ENCODE results near the gene TMPRSS13.

The TMPRSS13 gene

GRCh38 chr11:117933475-117933874 is 4.3 kb upstream of the TMPRSS13 start:
- H3K27me3 ChIP-seq = peaks cover 12% of the 10 kb centered on the region
- H3K27ac ChIP-seq = no peak overlapping the region
- no peaks in the 10 kb centered on the region for H3K9me3 ChIP-seq
- no peaks in the 10 kb centered on the region for H3K36me3 ChIP-seq
- no peak for TF ChIP-seq CTCF (IDR thresholded peaks at IDR 0.05)
- no peak overlapping the region for H3K4me3 ChIP-seq (ENCODE audit: low read depth in 1 of 2, low read length in 1 of 2)
- H3K4me1 ChIP-seq (ENCODE audit: control insufficient read depth in 1 of 2, insufficient read depth in 1 of 2, low read depth in 1 of 2, low read length in 1 of 2) = no peaks in the 10 kb centered on the region

DNA sequence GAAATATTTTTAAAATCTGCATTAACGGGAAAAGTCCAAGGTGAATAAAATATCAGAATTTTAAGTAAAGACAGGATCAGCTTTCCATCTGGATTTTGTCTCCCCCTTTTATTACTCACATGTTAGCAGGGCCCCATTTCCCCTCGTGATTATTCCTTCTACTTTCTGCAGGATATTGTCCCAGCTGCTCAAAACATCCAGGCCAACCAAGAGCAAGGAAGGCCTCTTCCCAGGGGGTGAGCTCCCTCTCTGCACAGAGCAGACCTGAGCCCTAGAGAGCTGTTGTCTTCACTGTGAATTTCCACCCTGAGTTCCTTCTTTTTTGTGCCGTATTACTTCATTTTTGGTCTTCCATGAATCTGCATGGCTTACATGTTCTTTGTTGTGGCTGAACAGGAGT is 3.7 kb upstream of the TMPRSS13 start:
- TF ChIP-seq CTCF (IDR thresholded peaks at IDR 0.05) = no peak
- no peaks in the 10 kb centered on the region for H3K9me3 ChIP-seq
- no peak overlapping the region for H3K4me3 ChIP-seq (ENCODE audit: low read depth in 1 of 2, low read length in 1 of 2)
- no peak overlapping the region for H3K27ac ChIP-seq
- H3K27me3 ChIP-seq = peaks cover 12% of the 10 kb centered on the region
- H3K4me1 ChIP-seq (ENCODE audit: control insufficient read depth in 1 of 2, insufficient read depth in 1 of 2, low read depth in 1 of 2, low read length in 1 of 2) = no peaks in the 10 kb centered on the region
- H3K36me3 ChIP-seq = no peaks in the 10 kb centered on the region

DNA sequence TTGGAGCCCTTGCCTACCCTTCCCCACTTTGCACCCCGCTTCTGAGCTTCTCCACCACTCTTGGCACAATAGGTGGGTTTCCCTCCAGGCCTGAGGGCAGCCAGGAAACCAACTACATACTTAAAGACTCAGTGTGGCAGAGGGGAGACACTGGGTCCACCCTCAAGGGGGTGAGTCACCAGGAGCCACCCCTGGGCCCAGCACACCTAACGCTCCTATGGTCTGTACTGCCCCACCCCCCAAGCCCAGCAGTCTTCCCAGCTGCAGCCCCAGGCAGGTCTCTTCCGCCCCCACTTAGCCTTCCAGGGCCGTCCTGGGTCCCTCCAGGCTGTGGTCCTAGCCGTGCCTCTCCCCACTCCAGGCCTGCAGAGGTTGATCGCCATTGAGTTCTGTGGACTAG is 3.2 kb upstream of the TMPRSS13 start:
- no peak for TF ChIP-seq CTCF (IDR thresholded peaks at IDR 0.05)

GRCh38 chr11:117931971-117932370 is 2.8 kb upstream of the TMPRSS13 start:
- no peak for TF ChIP-seq CTCF (IDR thresholded peaks at IDR 0.05)
- Histone ChIP-seq H3K4me1 (ENCODE audit: control insufficient read depth in 1 of 2, insufficient read depth in 1 of 2, low read depth in 1 of 2, low read length in 1 of 2) (no peaks in the 10 kb centered on the region), H3K27me3 (peaks cover 12% of the 10 kb centered on the region), H3K27ac (no peak overlapping the region), H3K36me3 (no peaks in the 10 kb centered on the region), H3K9me3 (no peaks in the 10 kb centered on the region), H3K4me3 (ENCODE audit: low read depth in 1 of 2, low read length in 1 of 2) (no peak overlapping the region)

More for the DNA sequence above, 3.2 kb upstream of the TMPRSS13 start:
- Histone ChIP-seq H3K27ac (no peak overlapping the region), H3K4me1 (ENCODE audit: control insufficient read depth in 1 of 2, insufficient read depth in 1 of 2, low read depth in 1 of 2, low read length in 1 of 2) (no peaks in the 10 kb centered on the region), H3K9me3 (no peaks in the 10 kb centered on the region), H3K4me3 (ENCODE audit: low read depth in 1 of 2, low read length in 1 of 2) (no peak overlapping the region), H3K27me3 (peaks cover 12% of the 10 kb centered on the region), H3K36me3 (no peaks in the 10 kb centered on the region)

GRCh38 chr11:117931331-117931950 is 2.2 kb upstream of the TMPRSS13 start:
- no peaks in the 10 kb centered on the region for H3K36me3 ChIP-seq
- H3K4me1 ChIP-seq (ENCODE audit: control insufficient read depth in 1 of 2, insufficient read depth in 1 of 2, low read depth in 1 of 2, low read length in 1 of 2) = no peaks in the 10 kb centered on the region
- H3K27ac ChIP-seq = no peak overlapping the region
- H3K4me3 ChIP-seq (ENCODE audit: low read depth in 1 of 2, low read length in 1 of 2) = no peak overlapping the region
- peaks cover 12% of the 10 kb centered on the region for H3K27me3 ChIP-seq
- no peaks in the 10 kb centered on the region for H3K9me3 ChIP-seq
- no peak for TF ChIP-seq CTCF (IDR thresholded peaks at IDR 0.05)
